GM19467 (cell line): Measurements from ENCODE around the gene DDAH2.
"Not testable (repeated sequence)": the region's sequence is repeated elsewhere in the genome, so short reads cannot be mapped to it uniquely, and the experiment has no call there.

ENCODE experiments used
- ATAC-seq: cut with Tn5 transposase; IDR thresholded peaks from one replicate; pipeline ENCODE4 v1.9.1; 2021; ENCODE audit warnings: mild to moderate bottlenecking, moderate library complexity; ENCODE audit not compliant: unreplicated experiment

The DDAH2 gene

DNA sequence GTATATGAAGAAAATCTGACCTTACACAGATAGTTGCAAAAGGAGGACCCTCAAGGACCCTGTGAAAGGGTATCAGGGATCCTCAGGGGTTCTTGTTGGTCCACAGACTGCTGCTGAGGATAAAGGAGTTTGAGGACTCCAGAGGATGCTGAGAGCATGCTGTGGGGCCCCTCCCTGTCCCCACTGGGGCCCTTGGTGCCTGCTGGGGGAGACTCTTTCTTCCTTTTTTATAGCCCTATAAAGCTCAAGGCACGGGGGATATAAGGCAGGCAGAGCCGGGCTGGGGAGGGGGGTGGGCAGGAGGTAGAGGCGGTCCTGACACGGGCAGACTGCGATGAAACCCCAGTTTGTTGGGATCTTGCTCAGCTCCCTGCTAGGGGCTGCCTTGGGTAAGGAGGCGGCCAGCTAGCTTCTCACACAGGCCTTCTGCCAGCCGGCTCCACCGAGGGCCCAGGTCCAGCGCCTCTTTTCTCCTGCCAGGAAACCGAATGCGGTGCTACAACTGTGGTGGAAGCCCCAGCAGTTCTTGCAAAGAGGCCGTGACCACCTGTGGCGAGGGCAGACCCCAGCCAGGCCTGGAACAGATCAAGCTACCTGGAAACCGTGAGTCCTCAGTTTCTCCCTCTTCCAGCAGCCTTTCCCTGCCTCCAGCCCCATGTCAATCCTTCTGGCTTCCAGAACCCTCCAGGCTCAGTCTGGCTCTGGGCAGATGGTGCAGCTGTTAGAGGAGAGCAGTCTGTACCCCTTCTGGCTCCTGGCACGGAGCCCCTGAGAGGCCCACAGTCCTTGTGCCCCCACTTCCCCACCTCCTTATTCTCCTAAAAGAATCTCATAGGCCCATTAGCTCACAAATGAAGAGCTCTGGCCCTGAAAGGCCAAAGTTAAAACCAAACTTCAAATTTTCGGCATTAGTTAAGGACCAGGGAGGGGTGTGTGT, 13.8 kb downstream of the DDAH2 start, which contains the start of gene LY6G6D:
TSS of gene LY6G6D (plus strand) at position 327 of the 937 bp plus-strand sequence. CDS start at position 335, 8 bp downstream.
- ATAC-seq, result no peak

DNA sequence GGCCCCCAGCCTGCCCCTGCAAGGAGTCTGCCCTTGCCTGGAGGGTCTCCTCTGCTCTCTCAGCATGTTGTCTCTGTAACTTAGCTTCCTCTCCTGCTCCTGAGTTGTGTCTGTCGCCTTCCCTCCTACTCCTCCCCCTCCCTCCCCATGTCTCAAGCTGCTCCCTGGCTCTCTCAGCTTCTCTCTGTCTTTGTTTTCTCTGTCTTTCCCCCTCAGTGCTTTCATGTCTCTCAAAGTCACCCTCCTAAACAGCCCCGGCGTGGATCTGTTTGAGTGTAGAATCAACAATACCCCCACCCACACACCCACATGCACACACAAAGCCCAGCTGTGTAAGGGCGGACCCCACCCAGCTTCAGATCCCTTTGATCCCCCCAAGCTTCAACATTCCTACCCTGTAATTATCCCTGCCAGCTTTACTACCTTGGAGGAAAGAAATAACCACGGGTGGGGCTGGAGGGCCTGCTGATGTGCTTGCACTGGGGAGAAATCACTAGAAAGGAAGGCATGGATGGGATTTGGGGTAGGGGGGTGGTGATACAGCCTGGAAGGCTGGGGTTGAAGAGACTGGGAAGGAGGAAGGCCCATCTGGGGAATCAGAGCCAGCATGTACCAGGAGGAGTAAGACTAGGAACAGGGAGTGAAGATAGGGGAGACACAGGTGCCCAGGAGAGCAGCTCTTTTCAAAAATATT, 15.0 kb downstream of the DDAH2 start:
- no peak for ATAC-seq

DNA sequence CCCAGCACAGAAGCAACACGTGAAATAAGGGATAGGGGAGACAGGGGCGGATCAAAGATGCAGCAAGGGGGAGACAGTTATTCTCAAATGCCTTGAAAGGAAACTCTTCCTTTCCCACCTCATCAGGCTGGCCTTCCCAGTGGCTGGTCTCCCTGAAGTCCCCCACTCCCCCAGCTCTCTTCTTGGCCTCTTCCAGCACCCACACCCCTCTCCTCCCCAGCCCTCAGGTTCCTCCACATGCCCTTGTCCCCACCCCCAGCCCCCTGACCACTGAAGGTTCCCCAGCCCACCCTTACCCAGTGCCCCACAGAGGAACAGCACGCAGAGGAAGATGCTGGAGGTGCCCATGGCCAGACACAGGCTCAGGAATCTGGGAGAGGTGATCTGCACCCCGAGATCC, 15.6 kb downstream of the DDAH2 start:
- no peak for ATAC-seq

- no peak for ATAC-seq
Observed at GRCh38 chr6:31712296-31712695, 16.8 kb downstream of the DDAH2 start.

GRCh38 chr6:31711233-31711632, 17.9 kb downstream of the DDAH2 start:
- no peak for ATAC-seq

GRCh38 chr6:31710523-31711219, 18.4 kb downstream of the DDAH2 start:
- ATAC-seq, result no peak

- ATAC-seq, result not testable (repeated sequence)
Observed at GRCh38 chr6:31709157-31709556, 19.9 kb downstream of the DDAH2 start.

GRCh38 chr6:31708224-31708623, 20.9 kb downstream of the DDAH2 start:
- ATAC-seq, result no peak

- no peak for ATAC-seq
Observed at GRCh38 chr6:31707701-31708100, 21.4 kb downstream of the DDAH2 start.

- ATAC-seq, result no peak
Observed at GRCh38 chr6:31706599-31706998, 22.5 kb downstream of the DDAH2 start, which contains the start of gene LY6G6F. Gene LY6G6F, plus strand, starts transcription at chr6:31706866. Its CDS starts 41 bp downstream, at chr6:31706907.

DNA sequence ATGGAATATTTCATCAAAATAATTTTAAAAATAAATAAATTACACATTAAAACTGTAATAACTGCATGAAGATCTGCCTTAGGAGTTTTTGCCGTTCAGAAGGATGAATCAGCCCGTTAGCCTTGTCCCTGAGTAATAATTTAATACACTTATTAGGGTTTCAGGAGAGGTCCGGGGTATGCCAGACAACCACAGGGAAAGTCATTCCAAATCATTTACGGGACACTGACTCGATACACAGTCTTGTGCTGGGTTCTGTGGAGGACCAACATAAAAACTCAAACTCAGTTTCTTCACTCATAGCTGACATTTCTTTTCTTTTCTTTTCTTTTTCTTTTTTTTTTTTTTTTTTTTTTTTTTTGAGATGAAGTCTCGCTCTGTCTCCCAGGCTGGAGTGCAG, 23.2 kb downstream of the DDAH2 start:
- no peak for ATAC-seq

GRCh38 chr6:31702819-31703716, 26.0 kb downstream of the DDAH2 start, which contains the start of gene ABHD16A:
Gene ABHD16A, minus strand, starts transcription at chr6:31703324. Its CDS starts 43 bp downstream, at chr6:31703281.
- ATAC-seq, result peak; percentile 80

GRCh38 chr6:31702405-31702818, 26.7 kb downstream of the DDAH2 start:
- ATAC-seq, result no peak

- no peak for ATAC-seq
Observed at GRCh38 chr6:31701666-31702404, 27.3 kb downstream of the DDAH2 start.

DNA sequence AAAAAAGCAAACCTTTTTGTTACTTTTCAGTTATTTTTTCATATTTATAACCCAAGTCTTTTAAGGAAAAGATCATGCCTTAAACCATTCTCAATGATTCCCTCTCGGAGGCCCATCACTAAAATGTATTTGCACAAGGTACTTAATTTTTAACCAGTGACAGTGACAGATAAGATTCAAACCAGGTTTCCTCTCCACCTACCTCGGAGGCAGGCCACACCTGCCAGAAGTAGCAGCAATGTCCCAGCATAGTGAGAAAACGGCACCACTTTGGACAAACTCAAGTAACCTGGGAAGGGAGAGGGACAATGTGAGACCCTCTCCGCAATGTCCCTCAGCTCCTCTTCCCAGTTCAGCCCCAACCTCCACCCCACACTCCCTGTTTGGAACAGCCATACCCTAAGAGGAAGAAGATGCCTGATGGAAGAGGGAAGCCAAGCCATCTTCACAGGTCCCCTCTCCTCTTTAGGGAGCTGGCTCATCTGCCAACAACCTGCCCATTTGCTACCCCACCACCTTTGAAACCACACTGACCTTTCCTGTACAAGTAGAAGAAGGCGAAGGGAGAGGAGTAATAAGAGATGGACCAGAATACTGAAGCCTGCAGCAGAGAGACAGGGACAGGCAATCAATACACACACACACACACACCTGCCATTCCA, 28.2 kb downstream of the DDAH2 start:
- ATAC-seq, result no peak

GRCh38 chr6:31697555-31697954, 31.5 kb downstream of the DDAH2 start:
- ATAC-seq, result no peak

DNA sequence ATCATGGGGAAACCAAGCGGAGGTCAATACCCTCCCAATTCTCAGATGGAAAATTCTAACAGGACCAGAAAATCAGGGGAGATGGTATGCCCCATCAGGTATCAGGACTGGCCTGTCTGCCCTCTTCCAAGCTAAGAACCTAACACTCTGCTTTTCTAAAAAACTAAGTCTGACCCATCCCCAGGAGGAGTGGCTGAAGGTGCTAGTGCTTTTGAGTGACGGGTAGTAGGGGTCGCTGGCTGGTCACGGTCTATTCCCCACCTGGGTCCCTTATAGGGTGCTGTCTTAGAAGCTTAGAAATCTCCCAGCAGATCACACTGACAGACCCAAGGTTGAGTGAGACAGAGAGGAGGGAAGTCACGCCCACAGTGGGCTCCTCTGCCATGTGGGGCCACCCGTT, 35.6 kb downstream of the DDAH2 start:
- ATAC-seq, result no peak

- no peak for ATAC-seq
Observed at GRCh38 chr6:31692886-31693285, 36.2 kb downstream of the DDAH2 start.

- ATAC-seq, result no peak
Observed at GRCh38 chr6:31692353-31692752, 36.7 kb downstream of the DDAH2 start.
